HuH-7.5 (cell line): ENCODE results near the gene CPED1.
"Not testable (repeated sequence)": the region's sequence is repeated elsewhere in the genome, so short reads cannot be mapped to it uniquely, and the experiment has no call there.

ENCODE experiments used
- DNase-seq: peaks from one replicate; pipeline ENCODE4 v3.0.0; 2011; ENCODE audit warnings: low spot score

Gene CPED1

GRCh38 chr7:121020249-121020988 lies 31.9 kb downstream of the CPED1 start:
- no peak for DNase-seq

GRCh38 chr7:121020989-121021969 lies 32.8 kb downstream of the CPED1 start:
- DNase-seq = no peak

- no peak for DNase-seq
These were observed 34.7 kb downstream of the CPED1 start for GRCh38 chr7:121023194-121023593.

- no peak for DNase-seq
These were observed 35.4 kb downstream of the CPED1 start for GRCh38 chr7:121023683-121024511.

- no peak for DNase-seq
These were observed 36.1 kb downstream of the CPED1 start for GRCh38 chr7:121024611-121025010.

GRCh38 chr7:121026159-121026558 lies 37.6 kb downstream of the CPED1 start:
- no peak for DNase-seq

- no peak for DNase-seq
These were observed 38.1 kb downstream of the CPED1 start for GRCh38 chr7:121026577-121027111.

- DNase-seq = no peak
These were observed 39.5 kb downstream of the CPED1 start for GRCh38 chr7:121027761-121028669.

- no peak for DNase-seq
These were observed 40.8 kb downstream of the CPED1 start for GRCh38 chr7:121029302-121029701.

- DNase-seq = no peak
These were observed 41.8 kb downstream of the CPED1 start for GRCh38 chr7:121030308-121030707.

- DNase-seq = no peak
These were observed 44.3 kb downstream of the CPED1 start for GRCh38 chr7:121032645-121033460.

GRCh38 chr7:121034929-121035328 lies 46.4 kb downstream of the CPED1 start:
- no peak for DNase-seq

GRCh38 chr7:121036776-121037175 lies 48.3 kb downstream of the CPED1 start:
- DNase-seq = not testable (repeated sequence)

- not testable (repeated sequence) for DNase-seq
These were observed 48.8 kb downstream of the CPED1 start for GRCh38 chr7:121037329-121037728.

GRCh38 chr7:121037957-121038716 lies 49.6 kb downstream of the CPED1 start:
- DNase-seq = no peak

GRCh38 chr7:121038717-121039509 lies 50.4 kb downstream of the CPED1 start:
- DNase-seq = no peak

GRCh38 chr7:121039510-121039822 lies 51.0 kb downstream of the CPED1 start:
- DNase-seq = no peak

GRCh38 chr7:121039994-121040393 lies 51.5 kb downstream of the CPED1 start:
- DNase-seq = no peak
